Gastrocnemius medialis (tissue), 4 donors: ENCODE data around the gene CAMK1G. TPM values are rescaled to one million over a fixed set of nuclear protein-coding genes. Genes with fewer than 3 reads are reported as not detected.

Experiments used
- ATAC-seq, 2 donors: fragments of 150-250 bp; one replicate each; pipeline ENCODE4 v1.9.1; 2016
- DNase-seq, 2 donors: peaks; one replicate each; pipeline ENCODE4 v3.0.0-alpha.2; 2019
- H3K27ac ChIP-seq, 4 donors: fragments of 200-600 bp; sonication (generic); 1 replicate in 1 of 4; 2 replicates in 3 of 4; pipeline ENCODE4 v1.5.1; 2016 to 2018; ENCODE audit warnings: mild to moderate bottlenecking in 2 of 4, moderate library complexity in 1 of 4
- H3K27me3 ChIP-seq, 3 donors: fragments of 200-600 bp; sonication (generic) in 2 of 3; 1 replicate in 1 of 3; 2 replicates in 2 of 3; pipeline versions ENCODE4 v1.5.1 to v1.6.0; 2016 to 2019; ENCODE audit warnings: mild to moderate bottlenecking in 1 of 3, moderate library complexity in 1 of 3
- H3K36me3 ChIP-seq, 2 donors: fragments of 200-600 bp; sonication (generic) in 1 of 2; one replicate each; pipeline ENCODE4 v1.5.1; 2017 to 2018
- H3K4me1 ChIP-seq, 2 donors: fragments of 200-600 bp; sonication (generic) in 1 of 2; one replicate each; pipeline ENCODE4 v1.5.1; 2016 to 2017; ENCODE audit warnings: mild to moderate bottlenecking in 2 of 2
- H3K4me3 ChIP-seq, 4 donors: fragments of 200-600 bp; sonication (generic) in 3 of 4; 1 replicate in 1 of 4; 2 replicates in 3 of 4; pipeline ENCODE4 v1.5.1; 2016 to 2019; ENCODE audit warnings: mild to moderate bottlenecking in 2 of 4
- H3K9me3 ChIP-seq, 3 donors: fragments of 200-600 bp; sonication (generic) in 2 of 3; 1 replicate in 1 of 3; 2 replicates in 2 of 3; pipeline ENCODE4 v1.5.1; 2016 to 2019
- CTCF ChIP-seq, 5 experiments: fragments of 450-650 bp in 3 of 5; fragments of 200-600 bp in 2 of 5; sonication (generic) in 2 of 5; IDR thresholded peaks in 4 of 5; conservative IDR thresholded peaks in 1 of 5; 1 replicate in 4 of 5; 2 replicates in 1 of 5; pipeline ENCODE4 v1.5.1; 2016 to 2019; ENCODE audit warnings: antibody characterized with exemption in 5 of 5, mild to moderate bottlenecking in 3 of 5, moderate library complexity in 3 of 5
- POLR2A ChIP-seq, 2 donors: fragments of 450-650 bp; IDR thresholded peaks; one replicate each; pipeline ENCODE4 v1.6.1; 2017; ENCODE audit warnings: antibody characterized with exemption in 2 of 2, mild to moderate bottlenecking in 2 of 2, moderate library complexity in 2 of 2
- in situ Hi-C, 4 donors: fragments of 200-750 bp; cut with MboI; loops; one replicate each; pipeline versions ENCODE4 v1.15.0 to v1.8.0; 2017; ENCODE audit warnings: low sequenced_read_pairs in 4 of 4
- intact Hi-C: fragments of 100-400 bp; cut with DNase I; formaldehyde crosslinking; loops from one replicate; pipeline ENCODE4 v1.15.1; 2023; ENCODE audit warnings: low total_unique reads
- total RNA-seq, 4 donors: library from RNA; depleted of rRNA; stranded (reverse); fragments of >200 nt; gene quantifications; one replicate each; pipeline versions ENCODE4 v1.1.0 to v1.2.3, GENCODE V29; 2016

Gene CAMK1G
- total RNA-seq, 4 donors from 2014 or later: 0.16 TPM; not detected in 3

- in situ Hi-C loops: no loop called here
- Histone ChIP-seq H3K4me3 (no peak overlapping the region), H3K27ac (peak overlapping the region in 1 of 4 donors; percentile 9), H3K36me3 (no peaks in the 10 kb centered on the region), H3K27me3 (no peaks in the 10 kb centered on the region), H3K4me1 (peaks cover 67 to 68% of the 10 kb centered on the region in 2 donors), H3K9me3 (no peaks in the 10 kb centered on the region)
- intact Hi-C loops: loop anchor here (5.0 kb wide), 1 partner anchor 45 kb away; no protein-coding TSS in a partner anchor
- TF ChIP-seq CTCF (IDR thresholded peaks at IDR 0.05 in 4 of 5, conservative IDR thresholded peaks at IDR 0.05 in 1 of 5): no peak
- TF ChIP-seq POLR2A (IDR thresholded peaks at IDR 0.05): no peak
- no peak for DNase-seq
- no peak for ATAC-seq
Observed at GRCh38 chr1:209647156-209647555, 63.6 kb downstream of the CAMK1G start.

GRCh38 chr1:209648346-209648745 is 64.8 kb downstream of the CAMK1G start:
- in situ Hi-C loops (no loop called here), intact Hi-C loops (loop anchor here (5.0 kb wide), 1 partner anchor 44 kb away; no protein-coding TSS in a partner anchor)
- Histone ChIP-seq H3K4me1 (peaks cover 61 to 65% of the 10 kb centered on the region in 2 donors), H3K4me3 (no peak overlapping the region), H3K36me3 (no peaks in the 10 kb centered on the region), H3K27me3 (no peaks in the 10 kb centered on the region), H3K27ac (peak overlapping the region; percentile 55 to 75 (median 64)), H3K9me3 (no peaks in the 10 kb centered on the region)
- ATAC-seq: no peak
- TF ChIP-seq CTCF (IDR thresholded peaks at IDR 0.05 in 4 of 5, conservative IDR thresholded peaks at IDR 0.05 in 1 of 5) (no peak), POLR2A (IDR thresholded peaks at IDR 0.05) (no peak)
- DNase-seq: no peak

- Histone ChIP-seq H3K27ac (peak overlapping the region; percentile 64 to 75 (median 68)), H3K9me3 (no peaks in the 10 kb centered on the region), H3K36me3 (no peaks in the 10 kb centered on the region), H3K27me3 (no peaks in the 10 kb centered on the region), H3K4me1 (peaks cover 62 to 65% of the 10 kb centered on the region in 2 donors), H3K4me3 (no peak overlapping the region)
- TF ChIP-seq CTCF (IDR thresholded peaks at IDR 0.05 in 4 of 5, conservative IDR thresholded peaks at IDR 0.05 in 1 of 5) (no peak), POLR2A (IDR thresholded peaks at IDR 0.05) (no peak)
- in situ Hi-C loops: no loop called here
- ATAC-seq (peak; percentile 71 to 73), DNase-seq (no peak)
- intact Hi-C loops: loop anchor here (5.0 kb wide), 1 partner anchor 43 kb away; no protein-coding TSS in a partner anchor
Observed at GRCh38 chr1:209648931-209649776, 65.6 kb downstream of the CAMK1G start.

- in situ Hi-C loops: no loop called here
- Histone ChIP-seq H3K27ac (no peak overlapping the region), H3K9me3 (no peaks in the 10 kb centered on the region), H3K36me3 (no peaks in the 10 kb centered on the region), H3K27me3 (no peaks in the 10 kb centered on the region), H3K4me3 (no peak overlapping the region), H3K4me1 (peaks cover 56 to 60% of the 10 kb centered on the region in 2 donors)
- TF ChIP-seq POLR2A (IDR thresholded peaks at IDR 0.05) (no peak), CTCF (IDR thresholded peaks at IDR 0.05 in 4 of 5, conservative IDR thresholded peaks at IDR 0.05 in 1 of 5) (no peak)
- ATAC-seq (no peak), DNase-seq (no peak)
- intact Hi-C loops: no loop called here
Observed at GRCh38 chr1:209650454-209650853, 66.9 kb downstream of the CAMK1G start.
